HepG2 (cell line): Measurements from ENCODE around the gene WNT3. TPM values are rescaled to one million over a fixed set of nuclear protein-coding genes. Genes with fewer than 3 reads are reported as not detected.

Experiments used
- AHR ChIP-seq: IDR thresholded peaks from 2 replicates; pipeline ENCODE4 v1.6.1; 2018; ENCODE audit warnings: missing genetic modification reagents, missing compliant biosample characterization
- ARNT ChIP-seq: fragments of 450-650 bp; IDR thresholded peaks from 2 replicates; pipeline ENCODE4 v1.6.1; 2017
- ARNTL ChIP-seq: sonication (generic); formaldehyde crosslinking; IDR thresholded peaks from 2 replicates; pipeline ENCODE4 v1.4.0; 2020; ENCODE audit warnings: mild to moderate bottlenecking, missing genetic modification reagents
- FLYWCH1 ChIP-seq: sonication (generic); formaldehyde crosslinking; IDR thresholded peaks from 2 replicates; pipeline ENCODE4 v1.8.1; 2023; ENCODE audit warnings: mild to moderate bottlenecking, missing genetic modification reagents
- HMG20A ChIP-seq: IDR thresholded peaks from 2 replicates; pipeline ENCODE4 v1.6.1; 2016; ENCODE audit warnings: borderline replicate concordance
- HOXD1 ChIP-seq: sonication (generic); formaldehyde crosslinking; IDR thresholded peaks from 2 replicates; pipeline ENCODE4 v1.5.0; 2020; ENCODE audit warnings: missing genetic modification reagents
- ISX ChIP-seq: sonication (generic); formaldehyde crosslinking; conservative IDR thresholded peaks from 2 replicates; pipeline ENCODE4 v1.5.0; 2020; ENCODE audit warnings: missing genetic modification reagents
- JDP2 ChIP-seq: sonication (generic); formaldehyde crosslinking; IDR thresholded peaks from 2 replicates; pipeline ENCODE4 v1.8.1; 2022; ENCODE audit warnings: missing genetic modification reagents, borderline replicate concordance
- JUNB ChIP-seq: sonication (generic); formaldehyde crosslinking; IDR thresholded peaks from 2 replicates; pipeline ENCODE4 v1.8.0; 2022; ENCODE audit warnings: missing genetic modification reagents, mild to moderate bottlenecking, borderline replicate concordance
- MAFF ChIP-seq: IDR thresholded peaks from 2 replicates; pipeline ENCODE4 v1.6.1; 2011; ENCODE audit warnings: low read depth, low read length, improper control_type of control experiment
- NCOA2 ChIP-seq: sonication (generic); formaldehyde crosslinking; IDR thresholded peaks from 2 replicates; pipeline ENCODE4 v1.8.0; 2022; ENCODE audit warnings: inconsistent platforms
- NFE2L2 ChIP-seq: fragments of 150-350 bp; IDR thresholded peaks from 2 replicates; pipeline ENCODE4 v1.6.1; 2014; ENCODE audit warnings: low read length
- NR2F2 ChIP-seq: IDR thresholded peaks from 2 replicates; pipeline ENCODE4 v1.6.1; 2012; ENCODE audit warnings: low read depth, inconsistent platforms, borderline replicate concordance
- PAX8 ChIP-seq: sonication (generic); formaldehyde crosslinking; IDR thresholded peaks from 2 replicates; pipeline ENCODE4 v1.8.0; 2022; ENCODE audit warnings: mild to moderate bottlenecking, missing genetic modification reagents, borderline replicate concordance
- POLR2G ChIP-seq: fragments of 200-400 bp; formaldehyde crosslinking; IDR thresholded peaks from 2 replicates; pipeline ENCODE4 v1.6.1; 2018; ENCODE audit warnings: mild to moderate bottlenecking, low read depth, low read length, moderate library complexity
- SP1 ChIP-seq, 2 experiments: fragments of 450-650 bp in 1 of 2; sonication (generic) in 1 of 2; formaldehyde crosslinking in 1 of 2; IDR thresholded peaks; 2 replicates each; pipeline versions ENCODE4 v1.4.0 to v1.6.1; 2016 to 2020; ENCODE audit warnings: missing genetic modification reagents in 1 of 2
- TAF1 ChIP-seq: sonication (generic); formaldehyde crosslinking; IDR thresholded peaks from 2 replicates; pipeline ENCODE4 v1.4.0; 2020; ENCODE audit warnings: missing genetic modification reagents
- TP53 ChIP-seq: sonication (generic); formaldehyde crosslinking; conservative IDR thresholded peaks from 2 replicates; pipeline ENCODE4 v1.4.0; 2020; ENCODE audit warnings: missing genetic modification reagents
- ZFP36 ChIP-seq: fragments of 150-350 bp; IDR thresholded peaks from 2 replicates; pipeline ENCODE4 v1.6.1; 2018; ENCODE audit warnings: borderline replicate concordance, low read length, low read depth; ENCODE audit not compliant: partially characterized antibody
- ZNF136 ChIP-seq: sonication (generic); formaldehyde crosslinking; IDR thresholded peaks from 2 replicates; pipeline ENCODE4 v1.8.1; 2022; ENCODE audit warnings: low read depth, mild to moderate bottlenecking, moderate library complexity, missing genetic modification reagents
- ZNF343 ChIP-seq: sonication (generic); formaldehyde crosslinking; IDR thresholded peaks from 2 replicates; pipeline ENCODE4 v1.4.0; 2020; ENCODE audit warnings: mild to moderate bottlenecking, missing genetic modification reagents
- ZNF367 ChIP-seq: sonication (generic); formaldehyde crosslinking; IDR thresholded peaks from 2 replicates; pipeline ENCODE4 v1.4.0; 2020; ENCODE audit warnings: missing genetic modification reagents, borderline replicate concordance
- ZNF615 ChIP-seq: sonication (generic); formaldehyde crosslinking; IDR thresholded peaks from 2 replicates; pipeline ENCODE4 v1.5.0; 2020; ENCODE audit warnings: mild to moderate bottlenecking, missing genetic modification reagents, borderline replicate concordance
- ZNF772 ChIP-seq: sonication (generic); formaldehyde crosslinking; IDR thresholded peaks from 2 replicates; pipeline ENCODE4 v1.5.0; 2020; ENCODE audit warnings: mild to moderate bottlenecking, missing genetic modification reagents
- polyA plus RNA-seq, 8 experiments: library from polyadenylated mRNA; depleted of rRNA in 3 of 8; stranded (reverse) in 7 of 8; unstranded in 1 of 8; fragments of >200 nt; fragmentation: Illumina TruSeq in 4 of 8; extraction: Trizol in 4 of 8; gene quantifications; 2 replicates each; pipeline versions ENCODE4 v1.2.1 to v1.2.3, GENCODE V29; 2011 to 2016; ENCODE audit warnings: low read depth in 4 of 8, missing spikeins in 1 of 8, mixed read lengths in 1 of 8; ENCODE audit not compliant: insufficient read depth in 1 of 8
- total RNA-seq, 5 experiments: library from RNA; depleted of rRNA; stranded (reverse); fragments of >200 nt; fragmentation: Illumina TruSeq; extraction: Trizol; gene quantifications; 2 replicates each; pipeline ENCODE4 v1.2.3, GENCODE V29; 2016; ENCODE audit warnings: low read depth in 1 of 5
- TF ChIP-seq, protein P1 (sequence below): sonication (generic); formaldehyde crosslinking; IDR thresholded peaks from 2 replicates; pipeline ENCODE4 v1.4.0; 2020; ENCODE audit warnings: missing genetic modification reagents
- TF ChIP-seq, protein P2 (sequence below): sonication (generic); formaldehyde crosslinking; IDR thresholded peaks from 2 replicates; pipeline ENCODE4 v1.5.1; 2020; ENCODE audit warnings: missing genetic modification reagents, mild to moderate bottlenecking, borderline replicate concordance
- TF ChIP-seq, protein P3 (sequence below): sonication (generic); formaldehyde crosslinking; IDR thresholded peaks from 2 replicates; pipeline ENCODE4 v1.4.0; 2020; ENCODE audit warnings: missing genetic modification reagents, borderline replicate concordance

WNT3 gene
- total and polyA plus RNA-seq, 2 of the 13 experiments (the other 11 are each of a cell fraction or from before 2014, with no cell fraction given) = 8.5 to 10.3 TPM

DNA sequence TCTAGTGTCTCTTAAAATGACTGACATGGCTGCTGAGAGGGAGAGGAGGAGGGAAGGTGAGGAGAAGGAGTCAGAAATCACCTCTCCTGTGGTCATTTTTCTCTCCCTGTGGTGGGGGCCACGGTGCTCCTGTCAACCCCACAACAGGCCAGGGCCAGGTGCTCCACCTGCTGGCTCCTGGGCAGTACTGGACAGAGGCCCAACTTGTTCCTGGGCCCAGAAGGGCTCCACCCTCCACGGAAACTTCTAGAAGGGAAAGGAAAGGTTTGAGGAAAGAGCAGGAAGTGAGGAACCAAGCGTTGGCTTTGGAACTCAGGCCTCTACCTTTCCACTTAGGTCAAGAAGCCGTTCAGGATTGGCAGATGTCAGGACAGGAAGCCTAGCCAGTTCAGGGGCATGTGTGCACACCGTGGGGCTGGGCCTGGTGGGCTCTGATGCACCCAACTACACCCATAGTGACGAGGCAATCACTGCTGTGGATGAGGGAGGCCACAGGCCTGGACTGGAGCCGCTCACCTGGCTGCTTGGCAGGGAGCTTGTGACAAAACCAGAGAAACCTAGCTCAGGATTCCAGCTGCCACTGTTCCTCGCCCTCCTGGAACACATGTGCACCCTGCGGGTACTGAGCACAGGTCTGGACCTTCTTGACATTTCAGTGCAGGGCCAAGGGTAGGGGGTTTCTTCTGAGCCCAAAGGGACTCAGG lies 36.1 kb downstream of the WNT3 start (continued):
- TF ChIP-seq, protein P1, sequence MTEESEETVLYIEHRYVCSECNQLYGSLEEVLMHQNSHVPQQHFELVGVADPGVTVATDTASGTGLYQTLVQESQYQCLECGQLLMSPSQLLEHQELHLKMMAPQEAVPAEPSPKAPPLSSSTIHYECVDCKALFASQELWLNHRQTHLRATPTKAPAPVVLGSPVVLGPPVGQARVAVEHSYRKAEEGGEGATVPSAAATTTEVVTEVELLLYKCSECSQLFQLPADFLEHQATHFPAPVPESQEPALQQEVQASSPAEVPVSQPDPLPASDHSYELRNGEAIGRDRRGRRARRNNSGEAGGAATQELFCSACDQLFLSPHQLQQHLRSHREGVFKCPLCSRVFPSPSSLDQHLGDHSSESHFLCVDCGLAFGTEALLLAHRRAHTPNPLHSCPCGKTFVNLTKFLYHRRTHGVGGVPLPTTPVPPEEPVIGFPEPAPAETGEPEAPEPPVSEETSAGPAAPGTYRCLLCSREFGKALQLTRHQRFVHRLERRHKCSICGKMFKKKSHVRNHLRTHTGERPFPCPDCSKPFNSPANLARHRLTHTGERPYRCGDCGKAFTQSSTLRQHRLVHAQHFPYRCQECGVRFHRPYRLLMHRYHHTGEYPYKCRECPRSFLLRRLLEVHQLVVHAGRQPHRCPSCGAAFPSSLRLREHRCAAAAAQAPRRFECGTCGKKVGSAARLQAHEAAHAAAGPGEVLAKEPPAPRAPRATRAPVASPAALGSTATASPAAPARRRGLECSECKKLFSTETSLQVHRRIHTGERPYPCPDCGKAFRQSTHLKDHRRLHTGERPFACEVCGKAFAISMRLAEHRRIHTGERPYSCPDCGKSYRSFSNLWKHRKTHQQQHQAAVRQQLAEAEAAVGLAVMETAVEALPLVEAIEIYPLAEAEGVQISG = no peak
- TF ChIP-seq NR2F2 (no peak), FLYWCH1 (no peak), JDP2 (no peak), POLR2G (no peak), ZNF367 (CRISPR knock-in tag) (no peak), PAX8 (no peak), ZNF136 (no peak), ZNF615 (CRISPR knock-in tag) (no peak), ARNT (no peak), AHR (CRISPR knock-in tag) (no peak), SP1 (IDR thresholded peaks at IDR 0.05) (no peak), SP1 (CRISPR knock-in tag; IDR thresholded peaks at IDR 0.05) (no peak), NFE2L2 (no peak), ZFP36 (no peak), ARNTL (CRISPR knock-in tag) (no peak), TAF1 (CRISPR knock-in tag) (0 out of 2 replicates have a peak, but pooled peaks have one; percentile 19), ZNF772 (CRISPR knock-in tag) (0 out of 2 replicates have a peak, but pooled peaks have one; percentile 52), HMG20A (CRISPR knock-in tag) (no peak), ZNF343 (CRISPR knock-in tag) (0 out of 2 replicates have a peak, but pooled peaks have one; percentile 45), NCOA2 (CRISPR knock-in tag) (peak; percentile 51; the same call in 1 of the 2 replicates), HOXD1 (CRISPR knock-in tag) (no peak), JUNB (no peak), TP53 (CRISPR knock-in tag) (no peak), MAFF (no peak), ISX (no peak)
- TF ChIP-seq, protein P2, sequence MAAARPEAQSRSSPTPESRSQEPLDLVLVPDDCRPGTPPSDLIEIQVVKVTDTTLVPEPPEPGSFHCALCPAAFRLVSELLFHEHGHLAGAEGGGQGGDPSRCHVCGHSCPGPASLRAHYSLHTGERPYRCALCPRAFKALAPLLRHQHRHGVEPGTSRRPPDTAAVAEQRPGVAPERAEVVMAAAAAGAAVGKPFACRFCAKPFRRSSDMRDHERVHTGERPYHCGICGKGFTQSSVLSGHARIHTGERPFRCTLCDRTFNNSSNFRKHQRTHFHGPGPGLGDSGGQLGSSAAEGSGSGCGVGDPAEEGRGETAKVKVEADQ (CRISPR knock-in tag) = no peak
- TF ChIP-seq, protein P3, sequence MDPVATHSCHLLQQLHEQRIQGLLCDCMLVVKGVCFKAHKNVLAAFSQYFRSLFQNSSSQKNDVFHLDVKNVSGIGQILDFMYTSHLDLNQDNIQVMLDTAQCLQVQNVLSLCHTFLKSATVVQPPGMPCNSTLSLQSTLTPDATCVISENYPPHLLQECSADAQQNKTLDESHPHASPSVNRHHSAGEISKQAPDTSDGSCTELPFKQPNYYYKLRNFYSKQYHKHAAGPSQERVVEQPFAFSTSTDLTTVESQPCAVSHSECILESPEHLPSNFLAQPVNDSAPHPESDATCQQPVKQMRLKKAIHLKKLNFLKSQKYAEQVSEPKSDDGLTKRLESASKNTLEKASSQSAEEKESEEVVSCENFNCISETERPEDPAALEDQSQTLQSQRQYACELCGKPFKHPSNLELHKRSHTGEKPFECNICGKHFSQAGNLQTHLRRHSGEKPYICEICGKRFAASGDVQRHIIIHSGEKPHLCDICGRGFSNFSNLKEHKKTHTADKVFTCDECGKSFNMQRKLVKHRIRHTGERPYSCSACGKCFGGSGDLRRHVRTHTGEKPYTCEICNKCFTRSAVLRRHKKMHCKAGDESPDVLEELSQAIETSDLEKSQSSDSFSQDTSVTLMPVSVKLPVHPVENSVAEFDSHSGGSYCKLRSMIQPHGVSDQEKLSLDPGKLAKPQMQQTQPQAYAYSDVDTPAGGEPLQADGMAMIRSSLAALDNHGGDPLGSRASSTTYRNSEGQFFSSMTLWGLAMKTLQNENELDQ = peak; percentile 29; the same call in 1 of the 2 replicates
